Keratinocyte (primary cell): ENCODE results near the gene MADD.

ENCODE experiments used
- EZH2 ChIP-seq: IDR thresholded peaks from one replicate; pipeline ENCODE4 v1.6.1; 2012; ENCODE audit warnings: inconsistent platforms, mild to moderate bottlenecking, low read length, moderate library complexity
- TF ChIP-seq, protein P1 (sequence below), 3 experiments: IDR thresholded peaks in 1 of 3; conservative IDR thresholded peaks in 1 of 3; optimal IDR thresholded peaks in 1 of 3; 2 replicates in 2 of 3; 3 replicates in 1 of 3; pipeline versions ENCODE3 to v1.5.1; 2011; ENCODE audit warnings: low read length in 3 of 3, mild to moderate bottlenecking in 3 of 3, moderate library complexity in 2 of 3, control low read depth in 1 of 3, inconsistent platforms in 1 of 3; ENCODE audit not compliant: insufficient read depth in 2 of 3; ENCODE audit errors: extremely low read depth in 1 of 3

DNA sequence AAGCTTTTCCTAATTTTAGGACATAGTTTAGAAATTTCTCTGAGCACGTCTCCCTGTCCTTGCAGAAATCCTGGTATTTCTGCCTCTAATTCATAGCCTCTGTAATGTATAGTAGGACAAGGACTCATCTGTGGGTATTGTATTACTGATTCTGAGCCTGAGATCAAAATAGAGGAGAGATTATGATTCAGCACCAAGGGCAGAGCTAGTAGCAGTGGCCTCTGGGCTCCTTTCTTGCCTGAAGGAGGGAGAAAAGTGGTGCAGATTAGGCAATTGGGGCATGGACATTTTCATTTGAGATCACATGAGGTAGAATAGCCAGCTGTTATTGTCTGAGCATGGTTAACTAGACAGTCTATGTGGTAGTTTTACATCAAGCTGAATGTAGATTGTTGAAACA, 2.8 kb downstream of the MADD start:
- TF ChIP-seq, protein P1, sequence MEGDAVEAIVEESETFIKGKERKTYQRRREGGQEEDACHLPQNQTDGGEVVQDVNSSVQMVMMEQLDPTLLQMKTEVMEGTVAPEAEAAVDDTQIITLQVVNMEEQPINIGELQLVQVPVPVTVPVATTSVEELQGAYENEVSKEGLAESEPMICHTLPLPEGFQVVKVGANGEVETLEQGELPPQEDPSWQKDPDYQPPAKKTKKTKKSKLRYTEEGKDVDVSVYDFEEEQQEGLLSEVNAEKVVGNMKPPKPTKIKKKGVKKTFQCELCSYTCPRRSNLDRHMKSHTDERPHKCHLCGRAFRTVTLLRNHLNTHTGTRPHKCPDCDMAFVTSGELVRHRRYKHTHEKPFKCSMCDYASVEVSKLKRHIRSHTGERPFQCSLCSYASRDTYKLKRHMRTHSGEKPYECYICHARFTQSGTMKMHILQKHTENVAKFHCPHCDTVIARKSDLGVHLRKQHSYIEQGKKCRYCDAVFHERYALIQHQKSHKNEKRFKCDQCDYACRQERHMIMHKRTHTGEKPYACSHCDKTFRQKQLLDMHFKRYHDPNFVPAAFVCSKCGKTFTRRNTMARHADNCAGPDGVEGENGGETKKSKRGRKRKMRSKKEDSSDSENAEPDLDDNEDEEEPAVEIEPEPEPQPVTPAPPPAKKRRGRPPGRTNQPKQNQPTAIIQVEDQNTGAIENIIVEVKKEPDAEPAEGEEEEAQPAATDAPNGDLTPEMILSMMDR (optimal IDR thresholded peaks at IDR 0.05 in 1 of 3, IDR thresholded peaks at IDR 0.05 in 1 of 3, conservative IDR thresholded peaks at IDR 0.05 in 1 of 3; ENCODE audit: extremely low read depth in 1 of 3, insufficient read depth in 2 of 3, low read length in 3 of 3), result no peak
- TF ChIP-seq EZH2, result no peak
